ENCODE results near the gene EMP1. TPM values are rescaled to one million over a fixed set of nuclear protein-coding genes. Genes with fewer than 3 reads are reported as not detected.

The EMP1 gene
- total and polyA plus RNA-seq, 9 of the 15 experiments (the other 6 are each of a cell fraction or from before 2014, with no cell fraction given) = 0.10 to 0.60 TPM; not detected in 7

DNA sequence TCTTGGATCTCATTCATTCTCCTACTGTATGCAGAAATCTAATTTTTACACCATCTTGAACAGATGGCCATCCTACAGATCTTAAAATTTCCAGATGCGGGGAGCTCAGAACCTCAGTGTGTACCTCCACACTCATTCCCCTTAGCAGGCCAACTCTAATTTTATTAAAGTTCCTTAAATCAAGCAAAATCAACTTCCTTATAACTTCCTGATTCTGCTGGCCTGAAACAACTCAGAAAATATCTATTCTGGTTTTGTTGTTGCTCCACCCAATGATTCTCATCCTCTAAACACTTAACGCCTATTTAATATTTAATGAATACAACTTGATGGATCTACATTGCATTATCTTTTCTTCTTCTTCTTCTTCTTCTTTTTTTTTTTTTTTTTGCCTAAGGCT, 3.1 kb downstream of the EMP1 start:
- Histone ChIP-seq H3K4me1 (replicated peaks in 1 of 2; ENCODE audit: control insufficient read depth in 2 of 2, insufficient read depth in 2 of 2, low read length in 2 of 2) (no peaks in the 10 kb centered on the region; a peak in 1 of 5 replicates), H3K4me2 (ENCODE audit: insufficient read depth, low read length) (no peak overlapping the region), H3K9ac (ENCODE audit: insufficient read depth in 1 of 2, low read depth in 2 of 2, low read length in 2 of 2) (no peak overlapping the region), H3K36me3 (ENCODE audit: control insufficient read depth, insufficient read depth, low read length) (no peaks in the 10 kb centered on the region), H3K4me3 (no peak overlapping the region), H2AFZ (ENCODE audit: low read depth, low read length) (no peak overlapping the region), H3K9me1 (ENCODE audit: control insufficient read depth, insufficient read depth, low read length) (no peaks in the 10 kb centered on the region), H3K27ac (ENCODE audit: extremely low read depth, low read depth, low read length) (no peak overlapping the region), H3K9me3 (replicated peaks; ENCODE audit: control insufficient read depth, insufficient read depth, low read depth, low read length) (no peaks in the 10 kb centered on the region), H3K27me3 (ENCODE audit: control insufficient read depth in 2 of 2, insufficient read depth in 2 of 2, low read length in 2 of 2) (peaks cover 0 to 39% of the 10 kb centered on the region in 2 experiments; a peak in 4 of 5 replicates), H4K20me1 (replicated peaks; ENCODE audit: control insufficient read depth, insufficient read depth, low read length) (no peaks in the 10 kb centered on the region), H3K79me2 (ENCODE audit: control insufficient read depth, insufficient read depth, low read length) (no peaks in the 10 kb centered on the region)
- WGBS (ENCODE audit: insufficient coverage, low coverage, missing lambda C conversion rate) = 8% methylated on average over 2 of the region's 2 CpGs
- in situ Hi-C loops (cut with MboI) = no loop called here
- no peak for DNase-seq (ENCODE audit: extremely low read depth in 1 of 4, low spot score in 3 of 4)
- ChIA-PET CTCF (ENCODE audit: low intra/inter-chr PET ratio) (no interaction called here), POLR2A (no interaction called here)
- TF ChIP-seq ZNF224 (CRISPR knock-in tag; IDR thresholded peaks at IDR 0.05) (no peak), TAL1 (IDR thresholded peaks at IDR 0.05) (no peak), NCOA6 (IDR thresholded peaks at IDR 0.05) (no peak), TEAD1 (CRISPR knock-in tag; IDR thresholded peaks at IDR 0.05) (no peak), NELFE (IDR thresholded peaks at IDR 0.05; ENCODE audit: insufficient read depth, insufficient read length) (no peak), CEBPB (tag; IDR thresholded peaks at IDR 0.05) (no peak), ZNF165 (CRISPR knock-in tag; IDR thresholded peaks at IDR 0.05; ENCODE audit: borderline replicate concordance) (no peak), RBM14 (IDR thresholded peaks at IDR 0.05; ENCODE audit: borderline replicate concordance, insufficient read depth, low read depth, low read length) (no peak), PHF8 (IDR thresholded peaks at IDR 0.05; ENCODE audit: borderline replicate concordance, low read length) (no peak), HMGN3 (IDR thresholded peaks at IDR 0.05; ENCODE audit: borderline replicate concordance, extremely low read depth, insufficient read length, low read depth, low read length) (no peak), MTA3 (IDR thresholded peaks at IDR 0.05; ENCODE audit: borderline replicate concordance) (no peak), RBM34 (IDR thresholded peaks at IDR 0.05; ENCODE audit: borderline replicate concordance, insufficient read depth, low read length) (no peak), BRD4 (IDR thresholded peaks at IDR 0.05) (no peak), SETDB1 (IDR thresholded peaks at IDR 0.05; ENCODE audit: low read length) (no peak), SREBF2 (CRISPR knock-in tag; IDR thresholded peaks at IDR 0.05) (no peak), SIN3B (IDR thresholded peaks at IDR 0.05; ENCODE audit: low read depth) (no peak), HNRNPH1 (optimal IDR thresholded peaks at IDR 0.05; ENCODE audit: low read depth, low read length) (no peak)
- TF ChIP-seq, protein P1, sequence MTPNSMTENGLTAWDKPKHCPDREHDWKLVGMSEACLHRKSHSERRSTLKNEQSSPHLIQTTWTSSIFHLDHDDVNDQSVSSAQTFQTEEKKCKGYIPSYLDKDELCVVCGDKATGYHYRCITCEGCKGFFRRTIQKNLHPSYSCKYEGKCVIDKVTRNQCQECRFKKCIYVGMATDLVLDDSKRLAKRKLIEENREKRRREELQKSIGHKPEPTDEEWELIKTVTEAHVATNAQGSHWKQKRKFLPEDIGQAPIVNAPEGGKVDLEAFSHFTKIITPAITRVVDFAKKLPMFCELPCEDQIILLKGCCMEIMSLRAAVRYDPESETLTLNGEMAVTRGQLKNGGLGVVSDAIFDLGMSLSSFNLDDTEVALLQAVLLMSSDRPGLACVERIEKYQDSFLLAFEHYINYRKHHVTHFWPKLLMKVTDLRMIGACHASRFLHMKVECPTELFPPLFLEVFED (CRISPR knock-in tag; conservative IDR thresholded peaks at IDR 0.05) = no peak
- TF ChIP-seq, protein P2, sequence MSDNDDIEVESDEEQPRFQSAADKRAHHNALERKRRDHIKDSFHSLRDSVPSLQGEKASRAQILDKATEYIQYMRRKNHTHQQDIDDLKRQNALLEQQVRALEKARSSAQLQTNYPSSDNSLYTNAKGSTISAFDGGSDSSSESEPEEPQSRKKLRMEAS (CRISPR knock-in tag; IDR thresholded peaks at IDR 0.05) = no peak
- TF ChIP-seq, protein P3, sequence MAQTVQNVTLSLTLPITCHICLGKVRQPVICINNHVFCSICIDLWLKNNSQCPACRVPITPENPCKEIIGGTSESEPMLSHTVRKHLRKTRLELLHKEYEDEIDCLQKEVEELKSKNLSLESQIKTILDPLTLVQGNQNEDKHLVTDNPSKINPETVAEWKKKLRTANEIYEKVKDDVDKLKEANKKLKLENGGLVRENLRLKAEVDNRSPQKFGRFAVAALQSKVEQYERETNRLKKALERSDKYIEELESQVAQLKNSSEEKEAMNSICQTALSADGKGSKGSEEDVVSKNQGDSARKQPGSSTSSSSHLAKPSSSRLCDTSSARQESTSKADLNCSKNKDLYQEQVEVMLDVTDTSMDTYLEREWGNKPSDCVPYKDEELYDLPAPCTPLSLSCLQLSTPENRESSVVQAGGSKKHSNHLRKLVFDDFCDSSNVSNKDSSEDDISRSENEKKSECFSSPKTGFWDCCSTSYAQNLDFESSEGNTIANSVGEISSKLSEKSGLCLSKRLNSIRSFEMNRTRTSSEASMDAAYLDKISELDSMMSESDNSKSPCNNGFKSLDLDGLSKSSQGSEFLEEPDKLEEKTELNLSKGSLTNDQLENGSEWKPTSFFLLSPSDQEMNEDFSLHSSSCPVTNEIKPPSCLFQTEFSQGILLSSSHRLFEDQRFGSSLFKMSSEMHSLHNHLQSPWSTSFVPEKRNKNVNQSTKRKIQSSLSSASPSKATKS (CRISPR knock-in tag; IDR thresholded peaks at IDR 0.05) = no peak
- intact Hi-C loops (cut with micrococcal nuclease) = no loop called here
- no TSS peak for BruUV-seq (replicated peaks)
- no peak for ATAC-seq
- no peak for FAIRE-seq
